Esophagus squamous epithelium (tissue), 4 donors: Measurements from ENCODE around the gene CCDC154.

Experiments used
- CTCF ChIP-seq, 6 experiments: fragments of 450-650 bp in 4 of 6; fragments of 200-600 bp in 2 of 6; sonication (generic) in 2 of 6; IDR thresholded peaks; one replicate each; pipeline ENCODE4 v1.5.1; 2016 to 2019; ENCODE audit warnings: antibody characterized with exemption in 6 of 6, mild to moderate bottlenecking in 4 of 6, moderate library complexity in 4 of 6
- POLR2A ChIP-seq, 4 donors: fragments of 450-650 bp; IDR thresholded peaks; one replicate each; pipeline ENCODE4 v1.6.1; 2017; ENCODE audit warnings: antibody characterized with exemption in 4 of 4, mild to moderate bottlenecking in 4 of 4, moderate library complexity in 3 of 4

GRCh38 chr16:1439058-1439698 lies 5.2 kb downstream of the CCDC154 start:
- TF ChIP-seq CTCF (IDR thresholded peaks at IDR 0.05) (no peak), POLR2A (IDR thresholded peaks at IDR 0.05) (no peak)
